Loucy (cell line): ENCODE data around the gene SMPD4.
"Not testable (repeated sequence)": the region's sequence is repeated elsewhere in the genome, so short reads cannot be mapped to it uniquely, and the experiment has no call there.

Source experiments
- CTCF ChIP-seq: fragments of 200-600 bp; sonication (generic); conservative IDR thresholded peaks from 2 replicates; pipeline ENCODE4 v1.5.1; 2014; ENCODE audit warnings: mild to moderate bottlenecking, antibody characterized with exemption, low read length
- EZH2phosphoT487 ChIP-seq: fragments of 200-600 bp; IDR thresholded peaks from 2 replicates; pipeline ENCODE4 v1.6.1; 2018; ENCODE audit warnings: antibody characterized with exemption, mild to moderate bottlenecking, moderate library complexity, borderline replicate concordance

DNA sequence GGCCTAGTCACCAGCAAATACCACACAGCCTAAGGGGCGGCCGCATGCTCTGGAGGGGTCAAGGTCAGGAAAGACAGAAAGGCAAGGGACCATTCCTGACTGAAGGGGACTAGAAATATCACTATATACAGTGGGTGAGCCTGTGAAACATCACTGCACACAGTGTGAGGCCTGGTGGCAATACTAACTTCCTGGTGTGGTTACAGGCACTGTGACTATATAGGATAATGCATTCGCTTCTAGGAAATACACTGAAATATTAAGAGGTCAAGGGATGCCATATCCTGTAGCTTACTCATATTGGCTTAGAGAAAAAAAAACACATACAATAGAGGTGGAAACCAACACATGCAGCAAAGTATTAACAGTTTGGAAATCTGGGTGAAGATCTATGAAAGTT is 12.2 kb downstream of the SMPD4 start:
- TF ChIP-seq CTCF, EZH2phosphoT487: not testable (repeated sequence)
